ENCODE measurements around the gene RTP2.

RTP2 gene

DNA sequence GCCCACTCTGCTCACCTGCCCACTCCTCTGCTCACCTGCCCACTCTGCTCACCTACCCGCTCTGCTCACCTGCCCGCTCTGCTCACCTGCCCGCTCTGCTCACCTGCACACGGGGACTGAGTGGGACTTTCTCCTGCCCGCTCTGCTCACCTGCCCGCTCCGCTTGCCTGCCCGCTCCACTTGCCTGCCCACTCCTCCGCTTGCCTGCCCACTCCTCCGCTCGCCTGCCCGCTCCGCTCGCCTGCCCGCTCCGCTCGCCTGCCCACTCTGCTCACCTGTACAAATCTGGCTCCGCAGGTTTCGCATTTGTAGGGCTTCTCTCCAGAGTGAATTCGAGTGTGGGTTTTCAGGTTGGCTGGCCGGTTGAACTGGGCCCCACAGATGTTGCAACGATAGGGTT lies 22.9 kb upstream of the RTP2 start:
- Histone ChIP-seq H3K27me3 (replicated peaks; ENCODE audit: control insufficient read depth, insufficient read depth, low read length) (no peaks in the 10 kb centered on the region), H3K36me3 (ENCODE audit: control insufficient read depth, insufficient read depth, low read length) (no peaks in the 10 kb centered on the region), H3K4me3 (replicated peaks; ENCODE audit: low read depth, low read length) (no peak overlapping the region)
- TF ChIP-seq, protein P1, sequence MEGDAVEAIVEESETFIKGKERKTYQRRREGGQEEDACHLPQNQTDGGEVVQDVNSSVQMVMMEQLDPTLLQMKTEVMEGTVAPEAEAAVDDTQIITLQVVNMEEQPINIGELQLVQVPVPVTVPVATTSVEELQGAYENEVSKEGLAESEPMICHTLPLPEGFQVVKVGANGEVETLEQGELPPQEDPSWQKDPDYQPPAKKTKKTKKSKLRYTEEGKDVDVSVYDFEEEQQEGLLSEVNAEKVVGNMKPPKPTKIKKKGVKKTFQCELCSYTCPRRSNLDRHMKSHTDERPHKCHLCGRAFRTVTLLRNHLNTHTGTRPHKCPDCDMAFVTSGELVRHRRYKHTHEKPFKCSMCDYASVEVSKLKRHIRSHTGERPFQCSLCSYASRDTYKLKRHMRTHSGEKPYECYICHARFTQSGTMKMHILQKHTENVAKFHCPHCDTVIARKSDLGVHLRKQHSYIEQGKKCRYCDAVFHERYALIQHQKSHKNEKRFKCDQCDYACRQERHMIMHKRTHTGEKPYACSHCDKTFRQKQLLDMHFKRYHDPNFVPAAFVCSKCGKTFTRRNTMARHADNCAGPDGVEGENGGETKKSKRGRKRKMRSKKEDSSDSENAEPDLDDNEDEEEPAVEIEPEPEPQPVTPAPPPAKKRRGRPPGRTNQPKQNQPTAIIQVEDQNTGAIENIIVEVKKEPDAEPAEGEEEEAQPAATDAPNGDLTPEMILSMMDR (IDR thresholded peaks at IDR 0.05; ENCODE audit: insufficient read depth, low read length, poor library complexity, severe bottlenecking) = no peak
- DNase-seq (ENCODE audit: extremely low read depth, insufficient read length) = no peak

DNA sequence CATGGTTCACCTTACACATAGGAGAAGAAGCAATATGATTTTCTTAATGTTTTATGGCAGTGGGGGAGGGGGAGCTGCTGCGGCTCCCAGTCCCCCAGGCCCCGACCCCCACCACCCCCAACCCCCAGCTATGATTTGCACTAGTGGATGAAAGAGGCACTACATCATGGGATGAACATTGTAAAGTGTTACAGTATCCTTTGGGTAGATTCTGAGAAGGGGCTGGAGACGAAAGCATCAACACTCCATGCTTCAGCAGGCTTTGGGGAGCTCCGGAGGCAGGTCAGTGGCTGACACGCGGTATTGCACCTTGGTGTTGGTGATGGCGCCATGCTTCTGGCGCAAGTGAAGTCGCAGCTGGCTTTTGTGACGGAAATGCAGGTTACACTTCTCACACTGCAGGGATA lies 19.9 kb upstream of the RTP2 start:
- TF ChIP-seq, protein P1 (IDR thresholded peaks at IDR 0.05; ENCODE audit: insufficient read depth, low read length, poor library complexity, severe bottlenecking) = no peak
- H3K36me3 ChIP-seq (ENCODE audit: control insufficient read depth, insufficient read depth, low read length) = no peaks in the 10 kb centered on the region
- H3K27me3 ChIP-seq (replicated peaks; ENCODE audit: control insufficient read depth, insufficient read depth, low read length) = peaks cover 2% of the 10 kb centered on the region; the same call in 1 of the 2 replicates
- H3K4me3 ChIP-seq (replicated peaks; ENCODE audit: low read depth, low read length) = no peak overlapping the region
- DNase-seq (ENCODE audit: extremely low read depth, insufficient read length) = no peak

DNA sequence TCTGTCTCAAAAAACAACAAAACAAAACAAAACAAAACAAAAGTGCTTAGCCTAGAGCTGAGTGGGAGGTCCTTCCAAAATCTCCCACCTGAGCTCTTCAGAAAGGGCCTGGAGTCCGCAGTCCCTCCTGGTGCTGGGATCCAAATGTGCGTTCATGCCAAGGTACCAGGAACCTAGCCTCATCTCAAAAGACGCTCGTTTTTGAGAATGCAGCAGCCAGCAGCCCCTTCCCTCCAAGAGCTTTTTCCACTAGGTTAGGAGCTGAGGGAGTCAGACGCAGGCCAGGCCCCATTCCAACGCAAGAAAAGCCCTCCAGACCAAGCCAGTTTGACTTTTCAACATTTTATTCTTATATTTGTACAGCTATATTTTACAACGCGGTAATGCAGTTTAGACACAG lies 18.7 kb upstream of the RTP2 start:
- Histone ChIP-seq H3K27me3 (replicated peaks; ENCODE audit: control insufficient read depth, insufficient read depth, low read length) (peaks cover 2% of the 10 kb centered on the region), H3K4me3 (replicated peaks; ENCODE audit: low read depth, low read length) (no peak overlapping the region), H3K36me3 (ENCODE audit: control insufficient read depth, insufficient read depth, low read length) (no peaks in the 10 kb centered on the region)
- no peak for DNase-seq (ENCODE audit: extremely low read depth, insufficient read length)
- TF ChIP-seq, protein P1 (IDR thresholded peaks at IDR 0.05; ENCODE audit: insufficient read depth, low read length, poor library complexity, severe bottlenecking) = no peak

DNA sequence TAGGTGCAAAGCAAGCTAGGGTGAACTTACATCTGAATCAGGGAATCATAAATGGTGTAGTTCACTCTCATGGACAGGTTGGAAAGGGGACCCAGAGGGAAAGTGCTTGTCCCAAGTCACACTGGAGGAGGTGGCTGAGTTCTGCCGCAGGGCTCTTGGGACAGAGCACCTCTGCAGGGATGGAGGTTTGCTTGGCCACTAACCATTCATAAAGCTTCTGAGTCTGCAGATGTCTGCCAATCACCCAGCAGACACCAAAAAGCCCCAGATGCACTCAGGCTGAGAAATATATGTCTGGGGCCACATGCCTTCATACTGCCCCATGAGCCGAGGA lies 17.9 kb upstream of the RTP2 start:
- Histone ChIP-seq H3K4me3 (replicated peaks; ENCODE audit: low read depth, low read length) (no peak overlapping the region), H3K27me3 (replicated peaks; ENCODE audit: control insufficient read depth, insufficient read depth, low read length) (peaks cover 2% of the 10 kb centered on the region), H3K36me3 (ENCODE audit: control insufficient read depth, insufficient read depth, low read length) (no peaks in the 10 kb centered on the region)
- TF ChIP-seq, protein P1 (IDR thresholded peaks at IDR 0.05; ENCODE audit: insufficient read depth, low read length, poor library complexity, severe bottlenecking) = no peak
- no peak for DNase-seq (ENCODE audit: extremely low read depth, insufficient read length)

DNA sequence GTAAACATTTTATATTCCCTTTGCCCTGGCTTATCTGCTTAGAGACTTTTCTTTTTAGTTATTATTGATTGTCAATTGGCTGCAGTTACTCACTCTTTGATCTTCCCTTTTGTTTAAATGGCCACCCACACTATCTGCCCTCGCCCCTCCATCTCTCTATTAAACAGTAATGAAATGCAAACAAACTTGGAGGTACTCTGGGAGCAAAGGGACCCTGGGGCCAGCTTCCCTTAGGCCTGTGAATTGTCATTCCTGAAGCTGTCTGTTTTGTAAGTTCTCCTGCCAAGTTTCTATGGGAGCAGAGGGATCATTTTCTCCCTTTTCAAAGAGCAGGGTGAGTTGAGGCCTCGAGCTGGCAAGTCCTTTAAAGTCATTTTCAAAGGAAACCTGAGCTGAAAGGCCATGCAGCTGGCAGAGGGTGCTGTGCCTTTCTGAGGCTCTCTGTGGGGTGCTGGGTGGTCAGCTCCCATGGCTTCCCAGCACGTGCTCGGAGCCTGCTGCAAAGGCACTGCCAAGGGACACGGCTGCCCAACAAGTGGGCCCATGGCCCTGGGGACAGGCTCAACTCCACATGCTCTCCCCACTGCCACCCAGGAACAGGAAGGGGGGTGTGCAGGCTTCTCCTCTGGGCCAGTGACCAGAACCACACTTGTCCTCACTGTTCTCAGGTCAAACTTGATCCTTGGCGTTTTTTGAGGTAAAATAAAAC lies 17.4 kb upstream of the RTP2 start:
- no peaks in the 10 kb centered on the region for H3K36me3 ChIP-seq (ENCODE audit: control insufficient read depth, insufficient read depth, low read length)
- no peak overlapping the region for H3K4me3 ChIP-seq (replicated peaks; ENCODE audit: low read depth, low read length)
- H3K27me3 ChIP-seq (replicated peaks; ENCODE audit: control insufficient read depth, insufficient read depth, low read length) = peaks cover 2% of the 10 kb centered on the region
- DNase-seq (ENCODE audit: extremely low read depth, insufficient read length) = no peak
- TF ChIP-seq, protein P1 (IDR thresholded peaks at IDR 0.05; ENCODE audit: insufficient read depth, low read length, poor library complexity, severe bottlenecking) = no peak

DNA sequence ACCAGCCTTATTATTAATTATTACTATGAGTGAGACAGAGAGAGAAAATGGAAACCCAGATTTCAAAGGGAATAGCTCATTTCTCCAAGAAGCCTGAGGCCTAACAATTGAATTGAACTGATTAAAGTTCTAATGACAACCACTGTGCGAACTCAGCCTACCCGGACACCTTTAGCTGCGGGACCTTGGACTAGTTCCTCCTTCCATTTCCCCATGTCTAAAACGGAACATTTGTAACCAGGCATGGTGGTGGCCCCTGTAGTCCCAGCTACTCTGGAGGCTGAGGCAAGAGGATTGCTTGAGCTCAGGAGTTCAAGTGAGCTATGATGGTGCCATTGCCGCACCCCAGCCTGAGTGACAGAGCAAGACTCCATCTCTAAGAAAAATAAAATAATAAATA lies 16.4 kb upstream of the RTP2 start:
- TF ChIP-seq, protein P1 (IDR thresholded peaks at IDR 0.05; ENCODE audit: insufficient read depth, low read length, poor library complexity, severe bottlenecking) = no peak
- H3K4me3 ChIP-seq (replicated peaks; ENCODE audit: low read depth, low read length) = no peak overlapping the region
- H3K36me3 ChIP-seq (ENCODE audit: control insufficient read depth, insufficient read depth, low read length) = no peaks in the 10 kb centered on the region
- no peak for DNase-seq (ENCODE audit: extremely low read depth, insufficient read length)
- H3K27me3 ChIP-seq (replicated peaks; ENCODE audit: control insufficient read depth, insufficient read depth, low read length) = peaks cover 2% of the 10 kb centered on the region

All from GM06990 (cell line).